A549 (cell line): ENCODE results near the gene SIDT1. TPM values are rescaled to one million over a fixed set of nuclear protein-coding genes. Genes with fewer than 3 reads are reported as not detected.

Experiments used
- ATAC-seq, 2 experiments: fragments of 200-7000 bp in 1 of 2; fragments of >200 bp in 1 of 2; cut with Nextera tagmentation in 1 of 2; cut with Tn5 transposase in 1 of 2; 3 replicates each; pipeline versions ENCODE4 v1.8.0 to v1.9.1; 2018 to 2020; ENCODE audit warnings: mild to moderate bottlenecking in 1 of 2, moderate library complexity in 1 of 2
- CTCF ChIA-PET: fragments of 300-600 bp; sonication (Branson Sonifier 250); formaldehyde crosslinking; extraction: SDS; loops from one replicate; lab custom pipeline; 2021; ENCODE audit warnings: antibody characterized with exemption, inconsistent platforms; lab: Yijun Ruan, JAX
- POLR2A ChIA-PET: fragments of 350-600 bp; formaldehyde crosslinking; extraction: SDS; loops from one replicate; lab custom pipeline; 2021; ENCODE audit warnings: antibody characterized with exemption, inconsistent platforms; lab: Yijun Ruan, JAX
- DNase-seq, 2 experiments: peaks; one replicate each; pipeline versions ENCODE4 v3.0.0 to v3.0.0-alpha.2; 2011 to 2016; ENCODE audit warnings: low read depth in 1 of 2, low spot score in 1 of 2
- FAIRE-seq: peaks from 2 replicates; lab custom pipeline; 2011; peaks lifted over from hg19 to GRCh38; lab: Jason Lieb, UNC
- H3K27ac ChIP-seq, 2 experiments: fragments of >200 bp; sonication (Bioruptor Twin); formaldehyde crosslinking; 3 replicates each; pipeline ENCODE4 v1.5.1; 2016 to 2017
- H3K4me1 ChIP-seq: fragments of >200 bp; sonication (Bioruptor Twin); formaldehyde crosslinking; 3 replicates; pipeline ENCODE4 v1.6.1; 2016
- H3K4me2 ChIP-seq: fragments of >200 bp; sonication (Bioruptor Twin); formaldehyde crosslinking; 3 replicates; pipeline ENCODE4 v1.6.1; 2016
- H3K4me3 ChIP-seq: fragments of >200 bp; sonication (Bioruptor Twin); formaldehyde crosslinking; 3 replicates; pipeline ENCODE4 v1.5.1; 2016
- H3K9me3 ChIP-seq: fragments of >200 bp; sonication (Bioruptor Twin); formaldehyde crosslinking; 3 replicates; pipeline ENCODE4 v1.6.1; 2016
- BCL3 ChIP-seq: fragments of >200 bp; sonication (Bioruptor Twin); formaldehyde crosslinking; IDR thresholded peaks from 3 replicates; pipeline ENCODE4 v1.6.1; 2016
- ELK1 ChIP-seq: fragments of 150-350 bp; IDR thresholded peaks from 2 replicates; pipeline ENCODE4 v1.6.1; 2014; ENCODE audit warnings: low read depth, mild to moderate bottlenecking, low read length
- ESRRA ChIP-seq: fragments of 150-350 bp; IDR thresholded peaks from 2 replicates; pipeline ENCODE4 v1.6.1; 2014; ENCODE audit warnings: mild to moderate bottlenecking, low read length, borderline replicate concordance
- FOSB ChIP-seq: fragments of 250-450 bp; sonication (Bioruptor Pico); IDR thresholded peaks from 2 replicates; pipeline ENCODE4 v1.5.0; 2020; ENCODE audit warnings: mild to moderate bottlenecking, moderate library complexity
- JUN ChIP-seq, 2 experiments: fragments of >200 bp; sonication (Bioruptor Twin); formaldehyde crosslinking; IDR thresholded peaks; 2 replicates in 1 of 2; 3 replicates in 1 of 2; pipeline ENCODE4 v1.6.1; 2016 to 2017
- JUNB ChIP-seq: fragments of >200 bp; sonication (Bioruptor Twin); formaldehyde crosslinking; IDR thresholded peaks from 2 replicates; pipeline ENCODE4 v1.6.1; 2016
- KDM1A ChIP-seq: fragments of 200-600 bp; sonication (generic); IDR thresholded peaks from 2 replicates; pipeline ENCODE4 v1.6.1; 2016; ENCODE audit warnings: low read depth, mild to moderate bottlenecking
- MAFK ChIP-seq: fragments of 450-650 bp; IDR thresholded peaks from 2 replicates; pipeline ENCODE4 v1.6.1; 2014; ENCODE audit not compliant: partially characterized antibody
- MAX ChIP-seq: IDR thresholded peaks from 2 replicates; pipeline ENCODE4 v1.6.1; 2012
- NFE2L2 ChIP-seq: fragments of 150-350 bp; conservative IDR thresholded peaks from 2 replicates; pipeline ENCODE4 v1.6.1; 2014; ENCODE audit warnings: low read length
- PBX3 ChIP-seq: IDR thresholded peaks from 2 replicates; pipeline ENCODE4 v1.6.1; 2012
- PHF8 ChIP-seq: fragments of 200-600 bp; sonication (generic); IDR thresholded peaks from 2 replicates; pipeline ENCODE4 v1.6.1; 2016; ENCODE audit warnings: low read depth, mild to moderate bottlenecking, antibody characterized with exemption, moderate library complexity, borderline replicate concordance
- POLR2A ChIP-seq: IDR thresholded peaks from 2 replicates; pipeline ENCODE4 v1.6.1; 2012; ENCODE audit warnings: mild to moderate bottlenecking, low read length
- POLR2AphosphoS2 ChIP-seq: conservative IDR thresholded peaks from 2 replicates; pipeline ENCODE4 v1.6.1; 2012; ENCODE audit warnings: low read length, improper control_type of control experiment, inconsistent platforms
- RAD21 ChIP-seq, 2 experiments: fragments of >200 bp in 1 of 2; sonication (Bioruptor Twin) in 1 of 2; formaldehyde crosslinking in 1 of 2; IDR thresholded peaks in 1 of 2; conservative IDR thresholded peaks in 1 of 2; 2 replicates in 1 of 2; 3 replicates in 1 of 2; pipeline ENCODE4 v1.6.1; 2012 to 2018; ENCODE audit warnings: inconsistent platforms in 1 of 2
- SREBF2 ChIP-seq: fragments of 450-650 bp; IDR thresholded peaks from 2 replicates; pipeline ENCODE4 v1.6.1; 2014; ENCODE audit warnings: mild to moderate bottlenecking, moderate library complexity
- TFCP2L1 ChIP-seq: fragments of 250-450 bp; sonication (Bioruptor Pico); IDR thresholded peaks from 2 replicates; pipeline ENCODE4 v1.5.0; 2021; ENCODE audit warnings: mild to moderate bottlenecking
- TP53 ChIP-seq: fragments of 250-450 bp; sonication (Bioruptor Pico); IDR thresholded peaks from 2 replicates; pipeline ENCODE4 v1.5.0; 2021; ENCODE audit warnings: mild to moderate bottlenecking, moderate library complexity
- WGBS: methylation state at CpG from one replicate; pipeline ENCODE4 v1.1.6; 2017; ENCODE audit errors: missing lambda C conversion rate; 5-methylcytosine and 5-hydroxymethylcytosine counted together
- polyA plus RNA-seq, 4 experiments: library from polyadenylated mRNA; depleted of rRNA in 3 of 4; stranded (reverse); fragments of >200 nt; fragmentation: RNase III in 1 of 4; extraction: RNeasy Plus Mini Kit Qiagen cat#74134 plus additional on column Dnase treatment in 1 of 4; gene quantifications; 2 replicates in 3 of 4; 3 replicates in 1 of 4; pipeline ENCODE4 v1.2.3, GENCODE V29; 2011 to 2017

Gene SIDT1
- polyA plus RNA-seq, 2 of the 4 experiments (the other 2 are of a cell fraction), result 0.43 to 7.5 TPM

GRCh38 chr3:113590983-113591382, 58.6 kb downstream of the SIDT1 start:
- H3K4me3 ChIP-seq, result no peak overlapping the region
- POLR2A ChIA-PET, result no interaction called here
- H3K9me3 ChIP-seq, result no peaks in the 10 kb centered on the region
- WGBS, result 69% methylated on average over 1 of the region's 1 CpG
- no peak overlapping the region for H3K27ac ChIP-seq
- H3K4me2 ChIP-seq, result no peak overlapping the region
- FAIRE-seq, result no peak
- no peak for ATAC-seq
- CTCF ChIA-PET, result no interaction called here
- DNase-seq, result no peak
- H3K4me1 ChIP-seq, result no peaks in the 10 kb centered on the region
- no peak for TF ChIP-seq POLR2AphosphoS2
- no peak for TF ChIP-seq TP53 (CRISPR knock-in tag)
- no peak for TF ChIP-seq PHF8
- TF ChIP-seq TFCP2L1 (CRISPR knock-in tag), result no peak
- TF ChIP-seq SREBF2, result no peak
- TF ChIP-seq ELK1, result no peak
- no peak for TF ChIP-seq MAFK
- TF ChIP-seq, all 56 proteins: peak for 0

- H3K4me2 ChIP-seq, result no peak overlapping the region
- no peak for DNase-seq
- CTCF ChIA-PET, result interaction anchor here (1.1 to 1.7 kb wide), 2 partner anchors 17 to 99 kb away, joined by 3 to 5 read pairs; no protein-coding TSS in a partner anchor
- TF ChIP-seq PHF8 (no peak), PBX3 (no peak), POLR2A (no peak), FOSB (CRISPR knock-in tag) (no peak), JUNB (no peak), POLR2AphosphoS2 (no peak), JUN (IDR thresholded peaks at IDR 0.05) (no peak), NFE2L2 (no peak), BCL3 (no peak), ESRRA (no peak), KDM1A (no peak), MAX (no peak)
- TF ChIP-seq, all 56 proteins: peak for 0
- no peak overlapping the region for H3K4me3 ChIP-seq
- no peak for FAIRE-seq
- no peak overlapping the region for H3K27ac ChIP-seq
- 67% methylated on average over 2 of the region's 2 CpGs for WGBS
- ATAC-seq, result no peak
- H3K4me1 ChIP-seq, result no peaks in the 10 kb centered on the region
- POLR2A ChIA-PET, result no interaction called here
- H3K9me3 ChIP-seq, result no peaks in the 10 kb centered on the region
Observed at GRCh38 chr3:113594066-113594465, 61.7 kb downstream of the SIDT1 start.

GRCh38 chr3:113597596-113598354, 65.4 kb downstream of the SIDT1 start:
- DNase-seq (no peak), FAIRE-seq (no peak), ATAC-seq (no peak)
- Histone ChIP-seq H3K4me1 (no peaks in the 10 kb centered on the region), H3K4me2 (no peak overlapping the region), H3K27ac (no peak overlapping the region), H3K9me3 (no peaks in the 10 kb centered on the region), H3K4me3 (no peak overlapping the region)
- WGBS, result 56% methylated on average over 4 of the region's 4 CpGs
- no peak for TF ChIP-seq BCL3
- no peak for TF ChIP-seq RAD21 (conservative IDR thresholded peaks at IDR 0.05 in 1 of 2, IDR thresholded peaks at IDR 0.05 in 1 of 2)
- ChIA-PET CTCF (interaction anchor here (1.8 kb wide), 1 partner anchor 10 kb away, joined by 4 read pairs; no protein-coding TSS in a partner anchor), POLR2A (no interaction called here)
